HG03342 (cell line): ENCODE results near the gene GRAMD2A.

Source experiments
- ATAC-seq: cut with Tn5 transposase; IDR thresholded peaks from one replicate; pipeline ENCODE4 v1.9.1; 2021; ENCODE audit warnings: mild to moderate bottlenecking, moderate library complexity; ENCODE audit not compliant: unreplicated experiment

Gene GRAMD2A

GRCh38 chr15:72139667-72140066 is 57.9 kb downstream of the GRAMD2A start:
- ATAC-seq: no peak

GRCh38 chr15:72136170-72137051 is 61.2 kb downstream of the GRAMD2A start:
- ATAC-seq: no peak

- no peak for ATAC-seq
Observed at GRCh38 chr15:72135719-72136118, 61.9 kb downstream of the GRAMD2A start.

- ATAC-seq: no peak
Observed at GRCh38 chr15:72133211-72133610, 64.4 kb downstream of the GRAMD2A start.

GRCh38 chr15:72131922-72132321 is 65.7 kb downstream of the GRAMD2A start:
- ATAC-seq: no peak

GRCh38 chr15:72130272-72130671 is 67.3 kb downstream of the GRAMD2A start:
- no peak for ATAC-seq

- no peak for ATAC-seq
Observed at GRCh38 chr15:72128359-72128758, 69.2 kb downstream of the GRAMD2A start.

GRCh38 chr15:72127724-72128322 is 69.8 kb downstream of the GRAMD2A start:
- no peak for ATAC-seq

- ATAC-seq: no peak
Observed at GRCh38 chr15:72124218-72124617, 73.4 kb downstream of the GRAMD2A start.

- ATAC-seq: peak; percentile 59
Observed at GRCh38 chr15:72118017-72118978, 79.3 kb downstream of the GRAMD2A start, which contains the start of the genes MYO9A and SENP8. MYO9A (minus strand) TSS chr15:72118150; CDS start chr15:72046563, 71,587 bp downstream. SENP8 (plus strand) TSS chr15:72118403; CDS start chr15:72139624, 21,221 bp downstream.

GRCh38 chr15:72117486-72118016 is 80.0 kb downstream of the GRAMD2A start:
- ATAC-seq: peak; percentile 63

GRCh38 chr15:72116731-72117485 is 80.7 kb downstream of the GRAMD2A start:
- ATAC-seq: peak; percentile 1

- no peak for ATAC-seq
Observed at GRCh38 chr15:72113347-72114031, 84.1 kb downstream of the GRAMD2A start.

- ATAC-seq: no peak
Observed at GRCh38 chr15:72112805-72113204, 84.8 kb downstream of the GRAMD2A start.

GRCh38 chr15:72112116-72112515 is 85.5 kb downstream of the GRAMD2A start:
- ATAC-seq: no peak

- no peak for ATAC-seq
Observed at GRCh38 chr15:72110355-72110754, 87.2 kb downstream of the GRAMD2A start.
